ENCODE results near the gene USH2A. TPM values are rescaled to one million over a fixed set of nuclear protein-coding genes. Genes with fewer than 3 reads are reported as not detected.

The USH2A gene
- total and polyA plus RNA-seq, 9 donors = 0.06 to 0.40 (median 0.09) TPM

DNA sequence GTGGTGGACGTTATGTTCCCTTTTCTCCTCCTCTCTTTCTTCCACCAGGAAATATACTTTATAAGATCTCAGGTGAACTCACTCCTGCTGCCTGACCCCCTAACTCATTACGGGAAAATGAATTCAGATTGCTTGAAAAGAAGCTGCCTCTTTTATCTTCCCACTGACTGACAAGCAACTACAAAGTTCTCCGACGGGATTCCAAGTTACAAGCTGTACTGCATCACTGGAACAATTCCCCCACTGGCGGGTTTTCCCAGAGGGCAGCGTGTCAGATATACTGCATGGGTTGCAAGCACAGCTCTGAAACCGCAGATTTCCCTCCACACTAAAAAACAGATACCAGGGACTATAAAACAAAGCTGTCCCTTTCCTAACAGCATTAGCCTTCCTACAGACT is 465.6 kb downstream of the USH2A start:
- H3K27me3 ChIP-seq (ENCODE audit: control insufficient read depth, insufficient read depth, low read length) = no peaks in the 10 kb centered on the region
- DNase-seq = peak; percentile 20
- 22% methylated on average over 7 of the region's 7 CpGs for WGBS (ENCODE audit: insufficient coverage)
- no peaks in the 10 kb centered on the region for H3K9me3 ChIP-seq (replicated peaks; ENCODE audit: control insufficient read depth, low read depth, low read length)
- no peaks in the 10 kb centered on the region for H3K36me3 ChIP-seq (ENCODE audit: control insufficient read depth, insufficient read depth, low read length)
- H3K4me3 ChIP-seq (ENCODE audit: low read length) = no peak overlapping the region
- H3K27ac ChIP-seq (ENCODE audit: low read length) = no peak overlapping the region
- H3K4me1 ChIP-seq (ENCODE audit: control insufficient read depth, insufficient read depth, low read length) = no peaks in the 10 kb centered on the region

DNA sequence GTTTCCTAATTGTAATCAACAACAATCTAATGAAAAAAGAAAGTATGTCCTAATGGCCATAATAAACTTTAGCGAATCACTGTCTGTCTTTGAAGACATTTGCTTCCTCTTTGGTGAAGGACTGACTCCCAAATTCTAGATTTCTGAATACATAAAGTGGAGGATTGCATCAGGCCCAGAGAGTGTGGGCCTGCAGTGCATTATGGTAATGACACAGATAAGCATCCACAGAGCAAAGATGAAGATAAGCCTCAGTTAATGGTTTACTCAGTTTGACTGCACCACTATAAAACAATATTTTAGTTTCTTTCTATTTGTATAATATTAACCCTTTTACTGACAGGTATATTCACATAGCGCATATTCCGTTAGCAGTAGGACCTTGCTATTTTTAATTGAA is 490.7 kb downstream of the USH2A start:
- no peak overlapping the region for H3K4me3 ChIP-seq (ENCODE audit: low read length)
- H3K4me1 ChIP-seq (ENCODE audit: control insufficient read depth, insufficient read depth, low read length) = no peaks in the 10 kb centered on the region
- DNase-seq = no peak
- no peak overlapping the region for H3K27ac ChIP-seq (ENCODE audit: low read length)
- H3K36me3 ChIP-seq (ENCODE audit: control insufficient read depth, insufficient read depth, low read length) = no peaks in the 10 kb centered on the region
- no peaks in the 10 kb centered on the region for H3K9me3 ChIP-seq (replicated peaks; ENCODE audit: control insufficient read depth, low read depth, low read length)
- H3K27me3 ChIP-seq (ENCODE audit: control insufficient read depth, insufficient read depth, low read length) = no peaks in the 10 kb centered on the region
- WGBS (ENCODE audit: insufficient coverage) = no CpG with 5 or more reads among the region's 3 CpGs

DNA sequence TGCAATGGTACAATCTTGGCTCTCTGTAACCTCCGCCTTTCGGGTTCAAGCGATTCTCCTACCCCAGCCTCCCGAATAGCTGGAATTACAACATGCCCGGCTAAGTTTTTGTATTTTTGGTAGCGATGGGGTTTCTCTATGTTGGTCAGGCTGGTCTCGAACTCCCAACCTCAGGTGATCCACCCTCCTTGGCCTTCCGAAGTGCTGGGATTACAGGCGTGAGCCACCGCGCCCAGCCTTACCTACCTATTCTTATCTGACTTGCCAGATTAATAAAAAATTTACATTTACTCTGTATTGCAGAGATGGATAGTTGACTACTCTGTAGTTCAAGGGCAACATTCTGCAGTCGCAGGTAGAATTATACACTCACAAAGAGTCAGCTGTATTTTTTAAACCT is 496.6 kb downstream of the USH2A start:
- H3K4me3 ChIP-seq (ENCODE audit: low read length) = no peak overlapping the region
- no peak overlapping the region for H3K27ac ChIP-seq (ENCODE audit: low read length)
- WGBS (ENCODE audit: insufficient coverage) = 100% methylated on average over 2 of the region's 12 CpGs
- H3K36me3 ChIP-seq (ENCODE audit: control insufficient read depth, insufficient read depth, low read length) = no peaks in the 10 kb centered on the region
- H3K27me3 ChIP-seq (ENCODE audit: control insufficient read depth, insufficient read depth, low read length) = no peaks in the 10 kb centered on the region
- DNase-seq = no peak
- H3K9me3 ChIP-seq (replicated peaks; ENCODE audit: control insufficient read depth, low read depth, low read length) = no peaks in the 10 kb centered on the region
- no peaks in the 10 kb centered on the region for H3K4me1 ChIP-seq (ENCODE audit: control insufficient read depth, insufficient read depth, low read length)

DNA sequence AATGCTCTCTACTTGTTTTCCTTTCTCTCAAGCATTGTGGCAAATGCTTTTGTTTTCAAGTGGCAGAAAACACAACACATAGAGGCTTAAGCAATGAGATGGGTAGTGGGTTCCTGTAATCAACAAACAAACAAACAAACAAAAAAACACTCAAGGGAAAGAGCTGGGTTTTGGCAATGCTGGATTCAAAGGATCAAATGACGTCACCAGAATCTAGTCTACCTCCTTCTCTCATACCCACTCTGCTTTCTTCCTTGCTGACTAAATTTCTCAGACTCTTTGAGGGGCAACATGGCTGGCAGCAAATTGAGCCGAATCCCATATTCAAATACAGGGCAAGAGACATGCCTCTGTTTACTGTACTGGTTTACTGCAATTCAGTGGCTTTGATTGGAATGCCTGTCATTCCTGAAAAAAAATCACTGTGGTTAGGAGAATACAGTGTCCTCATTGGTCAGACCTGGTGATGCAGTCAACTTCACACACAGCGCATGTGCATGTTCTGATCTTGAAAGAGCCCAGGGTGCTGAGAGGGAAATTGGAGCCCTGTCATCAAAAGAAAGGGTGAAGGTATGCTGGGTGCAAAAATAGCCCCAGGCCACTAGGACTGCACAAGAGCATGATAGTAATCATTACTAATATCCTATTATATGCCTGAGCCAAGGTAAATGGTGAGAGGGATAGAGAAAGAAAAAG is 500.0 kb downstream of the USH2A start:
- no peaks in the 10 kb centered on the region for H3K36me3 ChIP-seq (ENCODE audit: control insufficient read depth, insufficient read depth, low read length)
- H3K4me1 ChIP-seq (ENCODE audit: control insufficient read depth, insufficient read depth, low read length) = no peaks in the 10 kb centered on the region
- H3K9me3 ChIP-seq (replicated peaks; ENCODE audit: control insufficient read depth, low read depth, low read length) = no peaks in the 10 kb centered on the region
- DNase-seq = no peak
- WGBS (ENCODE audit: insufficient coverage) = 75% methylated on average over 1 of the region's 3 CpGs
- no peak overlapping the region for H3K4me3 ChIP-seq (ENCODE audit: low read length)
- no peak overlapping the region for H3K27ac ChIP-seq (ENCODE audit: low read length)
- no peaks in the 10 kb centered on the region for H3K27me3 ChIP-seq (ENCODE audit: control insufficient read depth, insufficient read depth, low read length)

DNA sequence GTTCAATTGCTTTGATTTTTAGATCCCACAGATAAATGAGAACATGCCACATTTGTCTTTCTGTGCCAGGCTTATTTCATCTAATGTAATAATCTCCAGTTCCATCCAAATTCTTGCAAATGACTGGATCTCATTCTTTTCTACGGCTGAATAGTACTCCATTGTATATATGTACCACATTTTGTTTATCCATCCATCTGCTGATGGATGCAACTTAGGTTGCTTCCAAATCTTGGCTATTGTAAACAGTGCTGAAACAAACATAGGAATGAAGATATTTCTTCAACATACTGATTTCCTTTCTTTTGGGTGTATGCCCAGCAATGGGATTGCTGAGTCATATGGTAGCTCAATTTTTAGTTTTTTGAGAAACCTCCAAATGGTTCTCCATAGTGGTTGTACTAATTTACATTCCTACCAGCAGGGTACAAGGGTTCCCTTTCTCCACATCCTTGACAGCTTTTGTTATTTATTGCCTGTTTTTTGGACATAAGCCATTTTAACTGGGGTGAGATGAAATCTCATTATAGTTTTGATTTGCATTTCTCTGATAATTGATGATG is 511.8 kb downstream of the USH2A start:
- no peaks in the 10 kb centered on the region for H3K27me3 ChIP-seq (ENCODE audit: control insufficient read depth, insufficient read depth, low read length)

DNA sequence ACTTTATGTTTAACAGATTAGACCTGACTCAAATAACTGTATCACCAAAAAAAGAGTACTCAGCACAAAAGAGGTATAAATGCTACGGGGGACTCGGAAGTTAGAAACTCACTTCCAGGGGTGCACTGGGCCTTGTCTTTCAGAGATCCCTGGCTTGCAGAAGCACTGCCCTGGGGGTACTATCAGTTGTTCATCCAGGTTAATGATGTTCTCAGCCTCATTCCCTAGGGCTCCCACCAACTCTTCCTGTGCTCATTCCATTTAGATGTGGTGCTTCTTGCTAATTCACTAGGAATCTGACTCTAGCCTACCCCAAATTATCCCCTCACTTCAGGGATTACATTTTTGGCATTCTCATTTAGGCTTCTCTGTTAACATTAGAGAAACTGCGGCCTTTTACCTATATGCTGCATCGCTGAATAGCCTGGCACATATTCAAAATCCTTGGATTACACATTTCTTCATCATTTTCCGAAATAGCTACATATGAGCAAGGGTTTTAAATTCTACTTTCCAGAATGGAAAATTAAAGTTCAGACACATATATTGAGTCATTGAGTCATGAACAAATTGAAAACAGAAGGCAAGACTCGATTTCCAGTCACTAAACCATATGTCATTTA is 517.6 kb downstream of the USH2A start:
- peak; percentile 62 for DNase-seq
- 50% methylated on average over 2 of the region's 6 CpGs for WGBS (ENCODE audit: insufficient coverage)
- H3K9me3 ChIP-seq (replicated peaks; ENCODE audit: control insufficient read depth, low read depth, low read length) = no peaks in the 10 kb centered on the region
- H3K4me1 ChIP-seq (ENCODE audit: control insufficient read depth, insufficient read depth, low read length) = no peaks in the 10 kb centered on the region
- no peak overlapping the region for H3K4me3 ChIP-seq (ENCODE audit: low read length)
- no peaks in the 10 kb centered on the region for H3K36me3 ChIP-seq (ENCODE audit: control insufficient read depth, insufficient read depth, low read length)
- no peak overlapping the region for H3K27ac ChIP-seq (ENCODE audit: low read length)
- no peaks in the 10 kb centered on the region for H3K27me3 ChIP-seq (ENCODE audit: control insufficient read depth, insufficient read depth, low read length)

More for the DNA sequence above, 511.8 kb downstream of the USH2A start:
- WGBS (ENCODE audit: insufficient coverage) = no CpG with 5 or more reads among the region's 1 CpG
- H3K4me1 ChIP-seq (ENCODE audit: control insufficient read depth, insufficient read depth, low read length) = no peaks in the 10 kb centered on the region
- H3K4me3 ChIP-seq (ENCODE audit: low read length) = no peak overlapping the region
- H3K9me3 ChIP-seq (replicated peaks; ENCODE audit: control insufficient read depth, low read depth, low read length) = no peaks in the 10 kb centered on the region
- no peaks in the 10 kb centered on the region for H3K36me3 ChIP-seq (ENCODE audit: control insufficient read depth, insufficient read depth, low read length)
- no peak overlapping the region for H3K27ac ChIP-seq (ENCODE audit: low read length)
- no peak for DNase-seq

DNA sequence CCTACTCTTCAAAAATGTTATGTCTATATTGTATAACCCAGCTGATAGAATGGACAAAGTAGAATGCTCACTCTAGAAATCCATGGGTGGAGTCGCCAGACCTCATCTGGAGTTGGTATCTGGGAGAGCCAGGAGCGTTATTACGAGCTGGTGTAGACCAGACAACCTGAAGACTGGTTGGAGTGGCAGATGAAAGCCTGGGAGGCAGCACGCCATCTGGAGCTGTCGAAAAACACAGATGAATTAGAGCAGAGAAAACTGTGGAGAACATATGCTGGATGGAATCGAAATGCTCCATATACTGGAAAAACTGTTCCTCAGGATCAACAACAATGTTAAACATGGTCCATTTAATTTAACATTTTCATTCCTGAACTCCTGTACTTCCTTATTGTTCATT is 522.6 kb downstream of the USH2A start:
- no peaks in the 10 kb centered on the region for H3K36me3 ChIP-seq (ENCODE audit: control insufficient read depth, insufficient read depth, low read length)
- DNase-seq = no peak
- no peaks in the 10 kb centered on the region for H3K27me3 ChIP-seq (ENCODE audit: control insufficient read depth, insufficient read depth, low read length)
- H3K4me1 ChIP-seq (ENCODE audit: control insufficient read depth, insufficient read depth, low read length) = no peaks in the 10 kb centered on the region
- 66% methylated on average over 3 of the region's 6 CpGs for WGBS (ENCODE audit: insufficient coverage)
- H3K9me3 ChIP-seq (replicated peaks; ENCODE audit: control insufficient read depth, low read depth, low read length) = no peaks in the 10 kb centered on the region
- no peak overlapping the region for H3K4me3 ChIP-seq (ENCODE audit: low read length)
- no peak overlapping the region for H3K27ac ChIP-seq (ENCODE audit: low read length)

DNA sequence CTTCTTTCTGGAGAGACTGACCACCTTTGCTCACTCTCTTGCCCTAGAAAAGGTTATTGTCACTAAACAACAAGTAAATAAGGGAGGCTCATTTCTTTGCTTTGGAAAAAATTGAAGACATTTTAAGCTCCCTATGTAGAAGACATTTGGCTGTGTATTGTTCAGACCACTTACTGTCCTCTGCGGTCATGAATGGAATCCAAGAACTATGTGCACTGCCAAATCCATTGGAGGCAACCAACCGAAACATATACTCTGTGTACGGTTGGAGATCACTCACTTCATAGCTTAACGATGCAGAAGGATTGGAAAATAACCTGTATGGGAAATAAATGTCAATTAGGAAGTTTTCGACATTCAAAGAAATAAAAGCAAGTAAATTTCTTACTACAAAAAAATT is 523.3 kb downstream of the USH2A start:
- no peak for DNase-seq
- no peaks in the 10 kb centered on the region for H3K36me3 ChIP-seq (ENCODE audit: control insufficient read depth, insufficient read depth, low read length)
- WGBS (ENCODE audit: insufficient coverage) = no CpG with 5 or more reads among the region's 5 CpGs
- H3K27ac ChIP-seq (ENCODE audit: low read length) = no peak overlapping the region
- H3K4me3 ChIP-seq (ENCODE audit: low read length) = no peak overlapping the region
- H3K4me1 ChIP-seq (ENCODE audit: control insufficient read depth, insufficient read depth, low read length) = no peaks in the 10 kb centered on the region
- H3K27me3 ChIP-seq (ENCODE audit: control insufficient read depth, insufficient read depth, low read length) = no peaks in the 10 kb centered on the region
- H3K9me3 ChIP-seq (replicated peaks; ENCODE audit: control insufficient read depth, low read depth, low read length) = no peaks in the 10 kb centered on the region

DNA sequence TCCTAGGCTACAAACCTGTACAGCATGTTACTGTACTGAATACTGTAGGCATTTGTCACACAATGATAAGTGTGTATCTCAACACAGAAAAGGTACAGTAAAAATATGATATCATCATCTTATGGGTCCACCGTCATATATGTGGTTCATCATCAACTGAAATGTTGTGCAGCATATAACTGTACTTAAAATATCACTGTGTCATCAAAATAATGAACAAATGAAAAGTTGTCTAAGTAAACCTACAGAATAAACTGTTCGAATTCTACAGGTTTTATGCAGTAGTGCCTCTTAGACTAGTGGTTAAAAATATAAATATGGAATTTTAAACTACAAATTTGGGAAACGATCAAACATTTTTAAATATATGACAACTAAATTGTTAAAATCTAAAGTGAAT is 527.4 kb downstream of the USH2A start:
- no peak for DNase-seq
- Histone ChIP-seq H3K27ac (ENCODE audit: low read length) (no peak overlapping the region), H3K4me1 (ENCODE audit: control insufficient read depth, insufficient read depth, low read length) (no peaks in the 10 kb centered on the region), H3K36me3 (ENCODE audit: control insufficient read depth, insufficient read depth, low read length) (no peaks in the 10 kb centered on the region), H3K9me3 (replicated peaks; ENCODE audit: control insufficient read depth, low read depth, low read length) (no peaks in the 10 kb centered on the region), H3K4me3 (ENCODE audit: low read length) (no peak overlapping the region), H3K27me3 (ENCODE audit: control insufficient read depth, insufficient read depth, low read length) (no peaks in the 10 kb centered on the region)
- WGBS (ENCODE audit: insufficient coverage) = no CpG with 5 or more reads among the region's 3 CpGs

DNA sequence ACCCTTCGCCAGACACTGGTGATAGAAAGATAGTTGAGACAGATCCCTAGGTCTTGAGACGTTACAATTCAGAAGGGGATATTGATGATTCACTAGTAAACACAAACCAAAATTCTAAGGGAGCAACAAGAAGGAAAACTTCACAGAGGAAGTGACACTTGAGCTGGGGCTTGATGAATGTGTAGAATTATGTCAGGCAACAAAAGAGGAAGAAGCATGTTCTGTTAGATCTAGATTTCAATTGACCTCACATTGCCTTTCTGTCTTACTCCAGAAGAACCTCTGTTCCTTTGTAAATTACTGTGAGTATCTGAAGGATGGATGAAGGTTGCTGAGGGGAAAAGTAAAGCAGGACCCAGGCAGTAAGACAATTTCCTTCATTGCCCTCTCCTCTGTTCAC is 528.0 kb downstream of the USH2A start:
- no CpG with 5 or more reads among the region's 2 CpGs for WGBS (ENCODE audit: insufficient coverage)
- H3K36me3 ChIP-seq (ENCODE audit: control insufficient read depth, insufficient read depth, low read length) = no peaks in the 10 kb centered on the region
- no peak overlapping the region for H3K4me3 ChIP-seq (ENCODE audit: low read length)
- H3K9me3 ChIP-seq (replicated peaks; ENCODE audit: control insufficient read depth, low read depth, low read length) = no peaks in the 10 kb centered on the region
- H3K27ac ChIP-seq (ENCODE audit: low read length) = no peak overlapping the region
- DNase-seq = no peak
- H3K4me1 ChIP-seq (ENCODE audit: control insufficient read depth, insufficient read depth, low read length) = no peaks in the 10 kb centered on the region
- no peaks in the 10 kb centered on the region for H3K27me3 ChIP-seq (ENCODE audit: control insufficient read depth, insufficient read depth, low read length)
